RPMI8226 (cell line): ENCODE data around the gene ZIC1.

Experiments used
- DNase-seq: peaks from one replicate; pipeline ENCODE4 v3.0.0-alpha.2; 2015

The ZIC1 gene

DNA sequence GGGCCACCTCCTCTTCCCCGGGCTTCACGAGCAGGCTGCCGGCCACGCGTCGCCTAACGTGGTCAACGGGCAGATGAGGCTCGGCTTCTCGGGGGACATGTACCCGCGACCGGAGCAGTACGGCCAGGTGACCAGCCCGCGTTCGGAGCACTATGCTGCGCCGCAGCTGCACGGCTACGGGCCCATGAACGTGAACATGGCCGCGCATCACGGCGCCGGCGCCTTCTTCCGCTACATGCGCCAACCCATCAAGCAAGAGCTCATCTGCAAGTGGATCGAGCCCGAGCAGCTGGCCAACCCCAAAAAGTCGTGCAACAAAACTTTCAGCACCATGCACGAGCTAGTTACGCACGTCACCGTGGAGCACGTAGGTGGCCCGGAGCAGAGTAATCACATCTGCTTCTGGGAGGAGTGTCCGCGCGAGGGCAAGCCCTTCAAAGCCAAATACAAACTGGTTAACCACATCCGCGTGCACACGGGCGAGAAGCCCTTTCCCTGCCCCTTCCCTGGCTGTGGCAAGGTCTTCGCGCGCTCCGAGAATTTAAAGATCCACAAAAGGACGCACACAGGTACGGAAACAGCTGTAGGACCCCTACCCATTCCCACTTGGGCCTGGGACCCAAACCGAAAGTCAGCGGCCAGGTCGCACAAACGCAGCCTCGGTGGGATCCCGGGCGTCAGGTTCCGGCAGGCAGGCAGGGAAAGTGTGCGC is 1.5 kb downstream of the ZIC1 start:
- peak; percentile 9 for DNase-seq

GRCh38 chr3:147411238-147411814 is 2.2 kb downstream of the ZIC1 start:
- DNase-seq, result no peak

GRCh38 chr3:147411815-147412241 is 2.7 kb downstream of the ZIC1 start:
- DNase-seq, result no peak

- DNase-seq, result no peak
Observed at GRCh38 chr3:147412261-147412916, 3.2 kb downstream of the ZIC1 start.

DNA sequence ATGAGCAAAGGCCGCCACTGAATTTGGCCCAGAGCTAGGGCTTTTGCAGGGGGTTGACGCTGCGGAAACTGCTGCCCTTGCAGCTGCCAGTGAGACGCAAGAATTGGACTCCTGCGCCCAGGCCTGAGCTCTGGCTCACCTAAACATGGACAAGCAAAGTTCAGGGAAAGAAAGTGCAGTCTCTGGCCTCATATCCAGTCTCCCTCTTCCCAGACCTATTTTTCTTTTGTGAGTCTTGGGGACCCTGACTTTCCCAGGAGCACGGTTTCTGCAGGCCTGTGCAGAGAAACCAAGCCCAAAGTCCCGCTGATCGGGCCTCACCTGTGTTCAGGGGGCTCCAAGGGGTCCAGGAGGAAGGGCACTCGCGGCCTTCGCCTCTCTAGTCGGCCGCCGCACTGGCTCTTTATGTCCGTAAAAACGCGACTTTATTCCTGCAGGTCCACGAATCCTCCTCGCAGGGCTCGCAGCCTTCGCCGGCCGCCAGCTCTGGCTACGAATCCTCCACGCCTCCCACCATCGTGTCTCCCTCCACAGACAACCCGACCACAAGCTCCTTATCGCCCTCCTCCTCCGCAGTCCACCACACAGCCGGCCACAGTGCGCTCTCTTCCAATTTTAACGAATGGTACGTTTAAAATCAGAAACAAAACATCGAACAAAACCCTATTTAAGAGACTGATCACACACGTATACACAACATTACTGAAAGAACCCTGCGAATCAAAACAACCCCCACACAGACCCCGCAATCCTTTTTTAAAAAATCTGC is 3.9 kb downstream of the ZIC1 start:
- DNase-seq, result no peak

DNA sequence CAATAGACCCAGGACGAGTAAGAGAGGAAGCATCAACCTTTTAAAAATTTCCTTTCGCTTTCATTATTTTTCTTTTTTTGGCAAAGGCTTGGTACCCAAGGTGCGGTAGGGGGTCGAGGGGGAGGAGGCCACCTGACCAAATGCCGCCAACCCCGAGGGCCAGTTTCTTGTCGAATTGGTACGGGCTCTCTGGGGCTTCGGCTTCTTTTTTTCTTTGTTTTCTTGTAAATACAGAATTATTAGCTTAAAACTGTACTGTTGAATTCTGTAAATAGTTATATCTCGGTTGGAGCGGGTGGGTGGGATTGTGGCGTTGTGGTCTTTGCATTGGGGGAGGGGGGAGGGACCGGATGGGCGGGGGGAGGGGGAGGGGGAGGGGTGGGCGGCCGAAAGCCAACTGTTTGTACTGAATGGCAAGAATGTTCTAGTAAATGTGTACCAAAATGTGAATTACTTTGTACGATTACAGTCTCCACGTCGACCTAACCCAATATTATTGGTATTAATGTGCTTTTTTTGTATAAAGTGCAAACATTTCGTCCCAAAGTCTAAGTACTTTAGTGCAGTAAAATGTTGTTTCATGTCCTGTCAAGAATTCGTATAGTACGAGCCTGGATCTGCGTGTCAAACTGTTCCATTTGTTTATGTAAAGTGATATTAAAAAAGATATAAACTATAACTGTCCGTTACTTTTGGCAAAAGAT is 4.7 kb downstream of the ZIC1 start:
- no peak for DNase-seq

DNA sequence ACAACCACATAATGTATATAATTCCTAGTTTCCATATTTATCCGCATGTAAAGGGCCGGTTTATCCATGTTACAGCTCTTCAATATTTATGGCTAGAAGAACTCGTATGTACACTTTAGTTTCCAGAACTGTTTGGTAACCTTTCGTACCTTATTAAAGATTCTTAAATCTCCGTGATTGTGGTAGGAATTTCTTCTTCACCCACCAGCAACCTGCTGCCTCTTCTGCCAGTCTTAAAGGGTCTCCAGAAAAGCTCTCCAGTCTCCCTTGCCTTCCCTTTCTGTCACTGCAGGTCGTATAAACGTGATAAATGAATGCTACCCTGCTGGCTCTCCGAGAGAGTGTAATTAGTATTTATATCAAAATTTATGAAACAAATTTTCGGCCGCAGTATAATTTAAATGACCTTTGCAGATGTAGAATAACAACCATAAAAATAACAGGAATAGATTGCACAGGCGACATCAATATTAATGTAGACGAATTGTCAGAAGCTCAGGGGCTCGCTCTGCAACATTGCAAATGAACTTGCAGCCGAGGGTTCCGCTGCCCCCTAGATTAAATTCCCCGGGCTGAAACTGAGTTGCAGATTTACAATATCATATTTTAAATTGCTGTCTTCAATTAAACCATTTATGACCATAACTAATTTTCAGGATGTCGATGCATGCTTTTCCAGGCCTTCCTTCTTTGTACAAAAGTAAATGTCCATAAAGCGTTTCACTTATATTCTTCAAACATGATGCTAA is 5.4 kb downstream of the ZIC1 start:
- no peak for DNase-seq

DNA sequence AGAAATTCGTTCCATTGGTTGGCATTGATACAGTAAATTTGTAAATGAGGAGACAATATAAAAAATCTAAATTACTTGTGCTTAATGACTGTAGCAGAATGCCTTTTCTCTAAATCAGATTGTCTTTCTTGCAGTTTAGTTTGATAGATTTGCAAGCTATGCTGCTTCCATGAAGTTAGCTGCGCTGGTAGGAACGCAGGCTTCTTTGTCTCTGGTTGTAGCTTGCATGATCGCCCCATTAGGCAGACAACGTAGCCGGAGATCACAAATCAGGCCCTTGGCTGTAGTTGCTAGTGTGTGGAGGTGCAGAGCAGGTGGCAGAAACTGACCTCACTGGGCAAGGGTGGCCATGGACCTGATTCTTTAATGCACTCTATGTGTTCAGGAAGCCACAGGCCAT is 6.1 kb downstream of the ZIC1 start:
- no peak for DNase-seq

GRCh38 chr3:147415874-147416273 is 6.7 kb downstream of the ZIC1 start:
- no peak for DNase-seq

- DNase-seq, result no peak
Observed at GRCh38 chr3:147416931-147417330, 7.8 kb downstream of the ZIC1 start.

- no peak for DNase-seq
Observed at GRCh38 chr3:147417551-147418295, 8.6 kb downstream of the ZIC1 start.

GRCh38 chr3:147418371-147418781 is 9.2 kb downstream of the ZIC1 start:
- DNase-seq, result no peak

DNA sequence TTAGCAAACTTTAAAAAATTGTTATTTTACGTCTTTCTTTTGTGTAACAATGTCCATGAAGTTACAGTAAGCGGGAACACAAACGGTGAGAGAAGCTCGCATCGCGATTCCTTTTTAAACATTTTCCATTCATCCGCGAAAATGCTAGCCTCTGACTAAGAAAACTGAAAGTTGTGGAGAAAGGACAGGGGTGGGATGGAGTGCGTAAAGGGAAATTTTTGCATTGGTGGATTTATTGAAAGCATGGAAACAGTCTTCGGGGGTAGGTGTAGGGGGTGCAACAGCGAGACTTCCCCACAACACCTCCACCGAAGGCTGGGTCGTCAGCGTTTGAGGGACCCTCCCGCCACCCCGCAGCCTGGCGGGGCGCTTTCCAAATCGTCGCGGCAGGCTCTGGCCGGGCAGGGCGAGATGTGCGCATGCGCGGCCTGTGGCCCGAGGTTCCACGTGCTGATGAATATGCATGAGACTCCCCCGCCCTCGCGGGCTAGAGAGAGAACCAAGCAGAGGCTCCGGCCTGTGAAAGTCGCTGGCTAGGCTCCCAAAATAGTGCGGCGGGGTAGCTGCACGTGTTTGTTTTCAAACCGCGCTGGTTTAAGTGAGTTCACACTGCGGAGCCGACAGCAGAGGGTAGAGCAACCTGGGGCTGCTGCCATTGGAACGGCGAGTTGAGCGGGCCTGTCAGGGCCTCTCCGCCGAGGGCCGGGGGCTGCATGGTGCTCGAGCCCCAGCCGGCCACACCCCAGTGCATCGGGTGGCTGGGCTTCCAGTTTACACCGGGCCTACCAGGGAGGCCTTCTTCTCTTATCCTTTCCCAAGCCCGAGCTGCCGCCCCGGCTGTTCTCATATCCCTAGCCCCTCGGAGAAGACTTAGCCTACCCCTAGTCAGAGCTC is 9.9 kb downstream of the ZIC1 start:
- DNase-seq, result peak; percentile 40

- no peak for DNase-seq
Observed at GRCh38 chr3:147419781-147420224, 10.6 kb downstream of the ZIC1 start.

- no peak for DNase-seq
Observed at GRCh38 chr3:147420353-147421183, 11.4 kb downstream of the ZIC1 start.

GRCh38 chr3:147421184-147421912 is 12.2 kb downstream of the ZIC1 start:
- DNase-seq, result no peak

- DNase-seq, result no peak
Observed at GRCh38 chr3:147422196-147422595, 13.0 kb downstream of the ZIC1 start.
